Epidermal melanocyte (primary cell): Measurements from ENCODE around the gene ALG14.

ENCODE experiments used
- DNase-seq: peaks from one replicate; pipeline ENCODE4 v3.0.0; 2011; ENCODE audit warnings: low spot score; ENCODE audit not compliant: insufficient read length

ALG14 gene

GRCh38 chr1:94983171-94983739 is 89.5 kb downstream of the ALG14 start:
- no peak for DNase-seq

- no peak for DNase-seq
Observed at GRCh38 chr1:94982398-94982797, 90.4 kb downstream of the ALG14 start.

GRCh38 chr1:94981575-94981973 is 91.2 kb downstream of the ALG14 start:
- DNase-seq: no peak

- DNase-seq: no peak
Observed at GRCh38 chr1:94980582-94981574, 91.9 kb downstream of the ALG14 start.

GRCh38 chr1:94979656-94980581 is 92.8 kb downstream of the ALG14 start:
- DNase-seq: no peak

- DNase-seq: no peak
Observed at GRCh38 chr1:94979131-94979530, 93.6 kb downstream of the ALG14 start.

GRCh38 chr1:94978401-94978800 is 94.3 kb downstream of the ALG14 start:
- no peak for DNase-seq

- no peak for DNase-seq
Observed at GRCh38 chr1:94976971-94977548, 95.7 kb downstream of the ALG14 start.

- no peak for DNase-seq
Observed at GRCh38 chr1:94974824-94975223, 97.9 kb downstream of the ALG14 start.

- no peak for DNase-seq
Observed at GRCh38 chr1:94974241-94974640, 98.5 kb downstream of the ALG14 start.

- DNase-seq: no peak
Observed at GRCh38 chr1:94973309-94973922, 99.3 kb downstream of the ALG14 start.

- DNase-seq: no peak
Observed at GRCh38 chr1:94971491-94971924, 101.2 kb downstream of the ALG14 start.

- no peak for DNase-seq
Observed at GRCh38 chr1:94970783-94971182, 102.0 kb downstream of the ALG14 start.

GRCh38 chr1:94969137-94969536 is 103.6 kb downstream of the ALG14 start:
- no peak for DNase-seq

- no peak for DNase-seq
Observed at GRCh38 chr1:94966033-94966432, 106.7 kb downstream of the ALG14 start.

GRCh38 chr1:94963864-94964263 is 108.9 kb downstream of the ALG14 start:
- no peak for DNase-seq

- no peak for DNase-seq
Observed at GRCh38 chr1:94962409-94963265, 110.1 kb downstream of the ALG14 start.

- DNase-seq: no peak
Observed at GRCh38 chr1:94961988-94962387, 110.8 kb downstream of the ALG14 start.

- DNase-seq: no peak
Observed at GRCh38 chr1:94961582-94961981, 111.2 kb downstream of the ALG14 start.

GRCh38 chr1:94958081-94958480 is 114.7 kb downstream of the ALG14 start:
- DNase-seq: no peak
